Retinal pigment epithelial cell (primary cell): Measurements from ENCODE around the gene ERVH48-1.
"Not testable (repeated sequence)": the region's sequence is repeated elsewhere in the genome, so short reads cannot be mapped to it uniquely, and the experiment has no call there.

Experiments used
- DNase-seq: peaks from one replicate; pipeline ENCODE4 v3.0.0-alpha.2; 2010; ENCODE audit warnings: low read depth
- H3K4me3 ChIP-seq: 2 replicates; pipeline ENCODE4 v1.5.1; 2011; ENCODE audit warnings: mild to moderate bottlenecking, low read length, control low read depth, moderate library complexity
- TF ChIP-seq, protein P1 (sequence below): conservative IDR thresholded peaks from 2 replicates; pipeline ENCODE4 v1.5.1; 2011; ENCODE audit warnings: low read depth, low read length, control low read depth, inconsistent platforms

The ERVH48-1 gene

DNA sequence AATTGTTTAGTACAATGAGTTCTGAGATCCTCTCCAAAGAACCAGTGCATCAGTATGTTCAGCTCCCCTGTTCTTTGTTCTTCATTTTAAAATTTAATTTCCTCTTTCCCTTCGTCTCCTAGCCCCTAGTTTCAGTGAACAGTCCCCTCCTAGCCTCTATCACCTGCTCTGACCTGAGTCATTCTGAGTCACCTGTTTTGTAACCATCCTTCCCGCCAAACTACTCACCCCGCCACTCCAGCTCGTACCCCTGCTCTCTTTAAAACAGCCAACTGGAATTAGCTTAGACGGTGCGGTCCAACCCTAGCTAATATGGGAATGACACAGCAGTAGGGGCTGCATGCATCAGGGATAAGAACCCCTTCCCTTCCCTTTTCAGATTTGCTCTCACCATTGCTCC, 16.8 kb upstream of the ERVH48-1 start:
- DNase-seq = no peak
- H3K4me3 ChIP-seq = no peak overlapping the region
- TF ChIP-seq, protein P1, sequence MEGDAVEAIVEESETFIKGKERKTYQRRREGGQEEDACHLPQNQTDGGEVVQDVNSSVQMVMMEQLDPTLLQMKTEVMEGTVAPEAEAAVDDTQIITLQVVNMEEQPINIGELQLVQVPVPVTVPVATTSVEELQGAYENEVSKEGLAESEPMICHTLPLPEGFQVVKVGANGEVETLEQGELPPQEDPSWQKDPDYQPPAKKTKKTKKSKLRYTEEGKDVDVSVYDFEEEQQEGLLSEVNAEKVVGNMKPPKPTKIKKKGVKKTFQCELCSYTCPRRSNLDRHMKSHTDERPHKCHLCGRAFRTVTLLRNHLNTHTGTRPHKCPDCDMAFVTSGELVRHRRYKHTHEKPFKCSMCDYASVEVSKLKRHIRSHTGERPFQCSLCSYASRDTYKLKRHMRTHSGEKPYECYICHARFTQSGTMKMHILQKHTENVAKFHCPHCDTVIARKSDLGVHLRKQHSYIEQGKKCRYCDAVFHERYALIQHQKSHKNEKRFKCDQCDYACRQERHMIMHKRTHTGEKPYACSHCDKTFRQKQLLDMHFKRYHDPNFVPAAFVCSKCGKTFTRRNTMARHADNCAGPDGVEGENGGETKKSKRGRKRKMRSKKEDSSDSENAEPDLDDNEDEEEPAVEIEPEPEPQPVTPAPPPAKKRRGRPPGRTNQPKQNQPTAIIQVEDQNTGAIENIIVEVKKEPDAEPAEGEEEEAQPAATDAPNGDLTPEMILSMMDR = no peak

DNA sequence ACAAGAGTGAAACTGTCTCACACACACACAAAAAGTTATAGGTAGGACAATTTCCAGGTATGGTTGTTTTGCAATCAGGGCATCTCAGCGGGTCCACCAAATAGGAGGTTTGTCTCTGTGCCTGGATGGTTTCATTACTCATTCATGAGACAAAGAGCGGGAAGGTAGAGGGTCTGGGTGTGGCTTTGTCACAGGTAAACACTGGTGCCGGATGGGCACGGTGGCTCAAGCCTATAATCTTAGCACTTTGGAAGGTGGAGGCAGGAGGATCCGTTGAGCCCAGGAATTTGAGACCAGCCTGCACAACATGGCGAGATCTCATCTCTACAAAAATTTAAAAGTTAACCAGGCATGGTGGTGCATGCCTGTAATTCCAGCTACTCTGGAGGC, 16.3 kb upstream of the ERVH48-1 start:
- DNase-seq = no peak

DNA sequence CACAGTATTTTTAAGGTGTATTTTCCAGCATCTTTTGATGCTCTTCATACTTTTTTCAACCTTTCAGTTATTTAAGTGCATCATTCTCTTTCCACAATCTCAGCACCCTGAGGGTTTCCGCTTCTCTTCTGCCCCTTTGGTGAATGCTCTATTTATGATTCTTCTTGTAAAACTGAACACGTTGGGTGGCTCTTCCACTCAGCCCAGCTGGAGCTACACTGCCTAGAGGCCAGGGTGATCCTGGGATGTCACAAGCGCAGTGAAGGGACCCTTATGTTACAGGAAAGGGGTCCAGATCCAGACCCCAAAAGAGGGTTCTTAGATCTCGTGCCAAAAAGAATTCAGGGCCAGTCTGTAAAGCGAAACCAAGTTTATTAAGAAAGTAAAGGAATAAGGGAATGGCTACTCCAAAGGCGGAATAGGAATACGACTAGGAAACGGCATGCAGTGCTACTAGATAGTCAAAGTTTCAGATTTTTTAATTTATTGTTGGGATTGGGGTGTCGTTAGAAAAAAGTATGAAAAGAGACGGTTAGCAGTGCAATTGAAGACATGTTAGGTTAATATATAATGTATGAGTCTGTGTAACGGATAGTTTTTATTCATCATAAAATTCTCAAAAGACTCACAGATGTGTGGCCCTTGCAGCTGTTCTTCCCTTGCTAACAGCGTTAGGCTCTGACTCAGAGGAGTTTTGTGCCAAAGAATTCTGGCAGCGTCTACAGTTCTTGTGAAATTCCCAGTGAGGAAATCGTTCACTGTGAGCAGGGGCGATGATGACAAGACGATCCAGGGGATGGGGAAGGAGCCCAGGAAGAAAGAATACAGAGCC, 14.4 kb upstream of the ERVH48-1 start:
- DNase-seq = peak; percentile 62
- no peak overlapping the region for H3K4me3 ChIP-seq
- TF ChIP-seq, protein P1 = no peak

More for the DNA sequence above, 16.3 kb upstream of the ERVH48-1 start:
- no peak overlapping the region for H3K4me3 ChIP-seq
- TF ChIP-seq, protein P1 = no peak

DNA sequence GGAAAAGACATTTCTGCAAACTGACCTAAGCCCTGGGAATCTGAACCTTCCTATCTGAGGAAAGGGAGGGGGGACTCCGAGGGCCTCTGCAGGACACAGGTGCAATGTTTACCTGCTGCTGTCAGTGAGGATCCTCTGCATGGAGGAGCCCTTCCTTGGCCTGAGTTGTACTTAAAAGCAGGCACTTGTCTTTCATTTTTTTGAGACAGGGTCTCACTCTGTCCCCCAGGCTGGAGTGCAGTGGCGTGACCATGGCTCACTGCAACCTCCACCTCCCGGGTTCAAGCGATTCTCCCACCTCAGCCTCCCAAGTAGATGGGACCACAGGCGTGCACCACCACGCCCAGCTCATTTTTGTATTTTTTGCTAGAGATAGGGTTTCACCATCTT, 13.2 kb upstream of the ERVH48-1 start:
- not testable (repeated sequence) for H3K4me3 ChIP-seq, DNase-seq

DNA sequence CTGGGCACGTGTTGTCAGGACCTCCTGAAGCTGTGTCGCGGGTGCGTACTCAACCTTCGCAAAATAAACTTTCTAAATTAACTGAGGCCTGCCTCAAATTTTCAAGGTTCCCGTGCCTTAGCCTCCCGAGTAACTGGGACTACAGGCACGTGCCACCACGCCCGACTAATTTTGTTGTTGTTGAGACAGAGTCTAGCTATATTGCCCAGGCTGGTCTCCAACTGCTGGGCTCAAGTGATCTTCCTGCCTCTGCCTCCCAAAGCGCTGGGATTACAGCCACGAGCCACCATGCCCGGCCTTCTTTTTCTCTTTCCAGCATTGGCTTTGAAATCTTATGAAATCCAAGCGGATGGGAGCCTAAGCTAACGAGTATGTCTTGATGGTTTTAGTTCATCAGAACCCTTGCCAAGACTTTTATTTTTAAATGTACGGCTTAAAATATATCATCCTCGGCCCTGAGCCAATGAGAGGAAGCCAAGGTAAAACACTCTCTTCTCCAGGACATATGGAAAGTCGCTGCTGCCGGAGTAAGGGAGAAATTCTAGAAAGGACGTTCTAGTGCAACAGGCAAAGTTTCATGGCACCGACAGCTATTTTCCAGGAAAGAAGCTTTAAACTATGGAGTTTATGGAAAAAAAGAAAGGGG, 12.7 kb upstream of the ERVH48-1 start:
- TF ChIP-seq, protein P1 = no peak
- H3K4me3 ChIP-seq = no peak overlapping the region
- no peak for DNase-seq

DNA sequence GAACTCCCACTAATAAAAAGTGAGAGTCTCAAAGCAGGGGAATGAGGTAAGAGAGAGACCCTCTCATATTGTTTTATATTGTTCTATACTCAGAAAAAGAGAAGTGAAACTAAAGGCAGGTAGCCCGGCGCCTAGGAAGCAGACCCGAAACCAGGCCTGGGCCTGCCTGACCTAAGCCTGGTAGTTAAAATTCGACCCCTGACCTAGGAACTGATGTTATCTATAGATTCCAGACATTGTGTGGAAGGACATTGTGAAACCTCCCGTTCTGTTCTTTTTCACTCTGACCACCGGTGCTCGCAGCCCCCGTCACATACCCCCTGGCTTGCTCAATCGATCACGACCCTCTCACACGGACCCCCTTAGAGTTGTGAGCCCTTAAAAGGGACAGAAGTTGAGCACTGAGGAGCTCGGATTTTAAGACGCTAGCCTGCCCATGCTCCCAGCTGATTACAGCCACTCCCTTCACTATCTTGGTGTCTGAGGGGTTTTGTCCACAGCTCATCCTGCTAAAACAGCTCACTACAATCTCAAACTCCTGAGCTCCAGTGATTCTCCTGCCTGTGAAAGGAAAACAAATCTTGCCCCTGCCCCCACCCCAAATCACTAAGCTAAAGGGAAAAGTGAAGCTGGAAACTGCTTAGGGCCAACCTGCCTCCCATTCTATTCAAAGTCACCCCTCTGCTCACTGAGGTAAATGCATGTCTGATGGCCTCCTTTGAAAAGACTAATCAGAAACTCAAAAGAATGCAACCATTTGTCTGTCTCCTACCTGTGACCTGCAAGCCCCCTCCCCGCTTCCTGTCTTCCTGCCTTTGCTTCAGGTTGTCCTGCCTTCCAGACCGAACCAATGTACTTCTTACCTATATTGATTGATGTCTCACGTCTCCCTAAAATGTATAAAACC, 11.9 kb upstream of the ERVH48-1 start:
- DNase-seq, H3K4me3 ChIP-seq: not testable (repeated sequence)

DNA sequence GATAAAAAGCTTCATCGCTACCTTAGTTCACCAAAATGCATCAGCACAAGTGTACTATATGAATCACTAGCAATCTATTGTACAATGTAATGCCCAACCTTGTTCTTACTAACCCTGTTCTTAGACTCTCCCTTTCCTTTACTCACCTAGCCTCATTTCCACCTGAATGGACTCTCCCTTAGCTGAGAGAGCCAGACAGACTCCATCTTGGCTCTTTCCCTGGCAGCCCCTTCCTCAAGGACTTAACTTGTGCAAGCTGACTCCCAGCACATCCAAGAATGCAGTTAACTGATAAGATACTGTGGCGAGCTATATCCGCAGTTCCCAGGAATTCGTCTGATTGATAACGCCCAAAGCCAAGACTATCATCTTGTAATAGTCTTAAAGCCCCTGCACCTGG, 10.9 kb upstream of the ERVH48-1 start:
- not testable (repeated sequence) for DNase-seq, H3K4me3 ChIP-seq

DNA sequence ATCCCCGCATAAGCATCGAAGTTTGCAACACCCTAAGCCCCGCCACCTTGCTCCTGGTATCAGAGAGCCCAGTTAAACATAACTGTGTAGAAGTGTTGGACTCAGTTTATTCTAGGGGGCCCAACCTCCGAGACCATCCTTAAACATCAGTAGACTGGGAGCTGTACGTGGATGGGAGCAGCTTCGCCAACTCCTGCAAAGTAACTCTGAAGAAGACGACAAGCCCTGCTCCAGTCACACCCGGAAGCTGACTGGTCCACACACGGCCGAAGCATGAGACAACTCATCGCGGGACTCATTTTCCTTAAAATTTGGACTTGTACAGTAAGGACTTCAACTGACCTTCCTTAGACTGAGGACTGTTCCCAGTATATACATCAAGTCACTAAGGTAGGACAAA, 8.5 kb upstream of the ERVH48-1 start:
- H3K4me3 ChIP-seq, DNase-seq: not testable (repeated sequence)

DNA sequence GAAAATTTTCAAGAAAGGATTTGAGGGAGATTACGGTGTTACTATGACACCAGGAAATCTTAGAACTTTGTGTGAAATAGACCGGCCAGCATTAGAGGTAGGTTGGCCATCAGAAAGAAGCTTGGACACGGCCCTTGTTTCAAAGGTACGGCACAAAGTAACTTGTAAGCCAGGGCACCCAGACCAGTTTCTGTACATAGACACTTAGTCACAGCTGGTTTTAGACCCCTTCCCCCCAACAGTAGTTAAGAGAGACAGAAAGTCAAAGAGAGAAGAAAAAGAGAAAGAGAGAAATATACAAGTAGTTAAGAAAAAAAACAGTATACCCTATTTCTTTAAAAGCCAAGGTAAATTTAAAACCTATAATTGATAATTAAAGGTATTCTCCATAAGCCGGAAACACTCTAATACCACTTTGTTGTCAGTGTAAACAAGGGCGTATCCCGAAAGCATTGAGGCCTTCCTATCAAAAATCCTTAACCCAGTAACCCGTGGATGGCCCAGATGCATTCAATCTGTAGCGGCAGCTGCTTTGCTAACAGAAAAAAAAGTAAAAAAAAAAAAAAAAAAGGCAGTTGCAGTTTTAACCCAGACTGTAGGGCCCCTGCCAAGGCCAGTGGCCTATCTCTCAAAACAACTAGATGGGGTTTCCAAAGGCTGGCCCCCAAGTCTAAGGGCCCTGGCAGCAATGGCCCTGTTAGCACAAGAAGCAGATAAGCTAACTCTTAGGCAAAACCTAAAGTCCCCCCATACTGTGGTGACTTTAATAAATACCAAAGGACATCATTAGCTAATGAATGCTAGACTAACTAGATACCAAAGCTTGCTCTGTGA, 7.9 kb upstream of the ERVH48-1 start:
- not testable (repeated sequence) for H3K4me3 ChIP-seq
- peak; percentile 7 for DNase-seq

DNA sequence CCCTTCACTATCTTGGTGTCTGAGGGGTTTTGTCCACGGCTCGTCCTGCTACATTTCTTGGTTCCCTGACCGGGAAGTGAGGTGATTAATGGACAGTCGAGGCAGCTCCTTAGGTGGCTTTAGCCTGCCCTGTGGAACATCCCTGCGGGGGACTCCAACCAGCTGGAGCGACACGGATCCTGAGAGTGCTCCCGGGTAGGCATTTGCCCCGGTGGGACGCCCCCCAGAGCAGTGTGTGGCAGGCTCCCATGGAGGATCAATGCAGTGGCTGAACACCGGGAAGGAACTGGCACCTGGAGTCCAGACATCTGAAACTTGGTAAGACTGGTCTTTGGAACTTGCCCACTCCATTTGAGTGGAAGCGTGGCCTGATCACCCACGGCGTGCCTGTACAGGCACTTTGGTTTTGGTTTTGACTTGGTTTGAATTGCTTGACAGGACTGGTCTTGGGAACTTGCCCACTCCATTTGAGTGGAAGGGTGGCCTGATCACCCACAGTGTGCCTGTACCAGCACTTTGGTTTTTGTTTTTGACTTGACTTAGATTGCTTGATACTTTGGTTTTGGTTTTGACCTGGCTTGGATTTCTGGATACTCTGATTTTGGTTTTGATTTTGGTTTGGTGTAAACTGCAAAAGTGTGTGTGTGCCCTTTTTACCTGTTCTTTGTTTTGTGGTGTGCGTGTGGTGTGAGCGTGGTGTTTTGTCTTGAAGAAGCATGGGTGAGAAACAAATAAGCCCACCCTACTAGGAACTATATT, 7.1 kb upstream of the ERVH48-1 start:
- not testable (repeated sequence) for H3K4me3 ChIP-seq, DNase-seq
